Neural crest cell (in vitro differentiated cells): Measurements from ENCODE around the gene LSM4. TPM values are rescaled to one million over a fixed set of nuclear protein-coding genes. Genes with fewer than 3 reads are reported as not detected.

Experiments used
- DNase-seq: peaks from one replicate; pipeline ENCODE4 v3.0.0; 2021; ENCODE audit warnings: low read depth, mixed read lengths, low spot score
- H3K27ac Mint-ChIP-seq: one replicate; pipeline ENCODE4 v1.8.0; 2021; ENCODE audit warnings: mild to moderate bottlenecking, mixed read lengths; ENCODE audit not compliant: unreplicated experiment
- H3K27me3 Mint-ChIP-seq: 2 replicates; pipeline ENCODE4 v1.8.0; 2021; ENCODE audit warnings: low read depth, mild to moderate bottlenecking, mixed read lengths
- H3K36me3 Mint-ChIP-seq: 2 replicates; pipeline ENCODE4 v1.8.0; 2021; ENCODE audit warnings: low read depth, mild to moderate bottlenecking, mixed read lengths
- H3K4me1 Mint-ChIP-seq: 2 replicates; pipeline ENCODE4 v1.8.0; 2021; ENCODE audit warnings: mixed read lengths
- H3K4me3 Mint-ChIP-seq: one replicate; pipeline ENCODE4 v1.8.0; 2021; ENCODE audit warnings: mild to moderate bottlenecking, mixed read lengths
- H3K9me3 Mint-ChIP-seq: 2 replicates; pipeline ENCODE4 v1.8.0; 2021; ENCODE audit warnings: mixed read lengths
- CTCF ChIP-seq: fragments of 200-600 bp; sonication (generic); conservative IDR thresholded peaks from 2 replicates; pipeline ENCODE4 v1.5.0; 2021; ENCODE audit warnings: antibody characterized with exemption, mild to moderate bottlenecking
- microRNA-seq: library from miRNA; unstranded; fragments of <30 nt; microRNA quantifications from one replicate; pipeline ENCODE4, GENCODE V29; 2020
- total RNA-seq: library from RNA; stranded (reverse); gene quantifications from 2 replicates; pipeline ENCODE4 v1.2.1, GENCODE V29; 2021

Gene LSM4
- total RNA-seq, 1 donor from 2014 or later, result 283 TPM

GRCh38 chr19:18262917-18263316 is 60.0 kb downstream of the LSM4 start:
- Mint-ChIP-seq H3K36me3 (no peaks in the 10 kb centered on the region), H3K4me3 (no peak overlapping the region), H3K27me3 (no peaks in the 10 kb centered on the region), H3K4me1 (no peaks in the 10 kb centered on the region), H3K27ac (no peak overlapping the region), H3K9me3 (peaks cover 2% of the 10 kb centered on the region)
- no peak for TF ChIP-seq CTCF
- DNase-seq, result no peak

GRCh38 chr19:18262144-18262543 is 60.7 kb downstream of the LSM4 start:
- Mint-ChIP-seq H3K27me3 (no peaks in the 10 kb centered on the region), H3K27ac (no peak overlapping the region), H3K9me3 (peaks cover 2% of the 10 kb centered on the region), H3K4me1 (no peaks in the 10 kb centered on the region), H3K4me3 (no peak overlapping the region), H3K36me3 (no peaks in the 10 kb centered on the region)
- DNase-seq, result no peak
- no peak for TF ChIP-seq CTCF

GRCh38 chr19:18261474-18261873 is 61.4 kb downstream of the LSM4 start:
- Mint-ChIP-seq H3K36me3 (no peaks in the 10 kb centered on the region), H3K4me3 (no peak overlapping the region)
- DNase-seq, result no peak

GRCh38 chr19:18259893-18260292 is 63.0 kb downstream of the LSM4 start:
- no peaks in the 10 kb centered on the region for H3K36me3 Mint-ChIP-seq
- DNase-seq, result no peak
- H3K9me3 Mint-ChIP-seq, result peaks cover 2% of the 10 kb centered on the region
- H3K4me1 Mint-ChIP-seq, result no peaks in the 10 kb centered on the region
- H3K27ac Mint-ChIP-seq, result no peak overlapping the region
- peaks cover 5% of the 10 kb centered on the region for H3K27me3 Mint-ChIP-seq
- no peak overlapping the region for H3K4me3 Mint-ChIP-seq
- no peak for TF ChIP-seq CTCF

More at GRCh38 chr19:18261474-18261873, 61.4 kb downstream of the LSM4 start:
- Mint-ChIP-seq H3K4me1 (no peaks in the 10 kb centered on the region), H3K9me3 (peaks cover 2% of the 10 kb centered on the region), H3K27me3 (no peaks in the 10 kb centered on the region), H3K27ac (no peak overlapping the region)
- no peak for TF ChIP-seq CTCF

- H3K4me1 Mint-ChIP-seq, result no peaks in the 10 kb centered on the region
- H3K9me3 Mint-ChIP-seq, result peaks cover 2% of the 10 kb centered on the region
- H3K27ac Mint-ChIP-seq, result no peak overlapping the region
- H3K4me3 Mint-ChIP-seq, result no peak overlapping the region
- H3K27me3 Mint-ChIP-seq, result peaks cover 24% of the 10 kb centered on the region
- no peaks in the 10 kb centered on the region for H3K36me3 Mint-ChIP-seq
- no peak for DNase-seq
- TF ChIP-seq CTCF, result no peak
Measured at GRCh38 chr19:18257503-18258470, 65.1 kb downstream of the LSM4 start.

Small RNA genes within 50 kb of the gene (microRNA-seq; reads per million reads assigned to microRNA genes)
- gene MIR3188, result 24.3 reads per million, percentile 38 among the genes with 10 or more reads in this experiment

Other genes starting within 250 kb of the LSM4 start
- gene IL12RB1, start 236.1 kb downstream of the LSM4 start, total RNA-seq, result not detected in 2 replicates
- gene MAST3, start 225.3 kb downstream of the LSM4 start, total RNA-seq, result 12.6 and 13.4 TPM in 2 replicates
- gene PIK3R2, start 169.9 kb downstream of the LSM4 start, total RNA-seq, result 72.5 and 74.8 TPM in 2 replicates
- not detected in 2 replicates for gene IFI30, start 149.3 kb downstream of the LSM4 start, total RNA-seq
- 16.9 and 17.2 TPM in 2 replicates for gene MPV17L2, start 129.9 kb downstream of the LSM4 start, total RNA-seq
- 9.2 and 9.9 TPM in 2 replicates for gene RAB3A, start 119.0 kb downstream of the LSM4 start, total RNA-seq
- 0.09 and 0.25 TPM in 2 replicates for gene PDE4C, start 96.6 kb downstream of the LSM4 start, total RNA-seq
- gene IQCN, start 48.6 kb downstream of the LSM4 start, total RNA-seq, result 2.2 and 2.5 TPM in 2 replicates
- 73.6 and 85.1 TPM in 2 replicates for gene JUND, start 41.5 kb downstream of the LSM4 start, total RNA-seq
- 5.2 and 8.3 TPM in 2 replicates for gene PGPEP1, start 17.5 kb upstream of the LSM4 start, total RNA-seq
- 1.2 TPM in 2 replicates for gene GDF15, start 63.1 kb upstream of the LSM4 start, total RNA-seq
- gene LRRC25, start 74.5 kb upstream of the LSM4 start, total RNA-seq, result not detected in 2 replicates
- 68.0 and 71.8 TPM in 2 replicates for gene SSBP4, start 96.3 kb upstream of the LSM4 start, total RNA-seq
- gene ISYNA1, start 115.1 kb upstream of the LSM4 start, total RNA-seq, result 251 and 254 TPM in 2 replicates
- gene ELL, start 199.0 kb upstream of the LSM4 start, total RNA-seq, result 11.1 and 14.2 TPM in 2 replicates
- 173 and 175 TPM in 2 replicates for gene FKBP8, start 220.5 kb upstream of the LSM4 start, total RNA-seq
- gene KXD1, start 234.8 kb upstream of the LSM4 start, total RNA-seq, result 88.5 and 91.7 TPM in 2 replicates
- gene UBA52, start 248.8 kb upstream of the LSM4 start, total RNA-seq, result 1,081 and 1,137 TPM in 2 replicates